ENCODE data around the gene MRC2. TPM values are rescaled to one million over a fixed set of nuclear protein-coding genes. Genes with fewer than 3 reads are reported as not detected.

MRC2 gene
- total RNA-seq, 2 experiments from 2014 or later = 8.1 to 9.0 TPM

DNA sequence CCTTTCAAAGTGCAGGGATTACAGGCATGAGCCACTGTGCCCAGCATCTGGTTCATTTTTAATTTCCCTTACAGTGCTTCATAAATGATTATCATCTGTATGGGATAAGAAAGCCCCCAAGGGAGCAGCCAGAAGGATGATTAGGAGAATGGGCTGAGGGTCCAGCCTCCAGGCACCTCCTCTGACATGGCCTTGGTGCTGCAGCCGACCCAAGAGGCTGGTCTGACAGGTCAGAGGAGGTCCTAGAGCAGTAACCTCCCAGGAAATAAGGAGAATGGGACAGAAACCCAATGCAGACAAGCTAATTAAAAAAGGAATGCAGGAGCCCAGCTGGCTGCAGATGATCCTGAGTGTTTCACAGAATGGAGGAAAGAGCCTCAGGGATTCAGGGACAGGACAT lies 29.0 kb downstream of the MRC2 start:
- POLR2A ChIA-PET = interaction anchor here (0.9 kb wide), 1 partner anchor 9 kb away, joined by 3 read pairs; no protein-coding TSS in a partner anchor
- Mint-ChIP-seq H3K36me3 (ENCODE audit: low read depth) (peaks cover 3% of the 10 kb centered on the region), H3K4me3 (no peak overlapping the region), H3K9me3 (peaks cover 15% of the 10 kb centered on the region), H3K27ac (no peak overlapping the region), H3K27me3 (peaks cover 21% of the 10 kb centered on the region), H3K4me1 (ENCODE audit: low read depth) (peaks cover 22% of the 10 kb centered on the region)
- ATAC-seq = no peak
- CTCF ChIA-PET = no interaction called here
- no peak for TF ChIP-seq CTCF (IDR thresholded peaks at IDR 0.05)
- intact Hi-C loops (cut with micrococcal nuclease) = loop anchor here (10.0 kb wide), 1 partner anchor 68 kb away; no protein-coding TSS in a partner anchor
- DNase-seq = no peak

DNA sequence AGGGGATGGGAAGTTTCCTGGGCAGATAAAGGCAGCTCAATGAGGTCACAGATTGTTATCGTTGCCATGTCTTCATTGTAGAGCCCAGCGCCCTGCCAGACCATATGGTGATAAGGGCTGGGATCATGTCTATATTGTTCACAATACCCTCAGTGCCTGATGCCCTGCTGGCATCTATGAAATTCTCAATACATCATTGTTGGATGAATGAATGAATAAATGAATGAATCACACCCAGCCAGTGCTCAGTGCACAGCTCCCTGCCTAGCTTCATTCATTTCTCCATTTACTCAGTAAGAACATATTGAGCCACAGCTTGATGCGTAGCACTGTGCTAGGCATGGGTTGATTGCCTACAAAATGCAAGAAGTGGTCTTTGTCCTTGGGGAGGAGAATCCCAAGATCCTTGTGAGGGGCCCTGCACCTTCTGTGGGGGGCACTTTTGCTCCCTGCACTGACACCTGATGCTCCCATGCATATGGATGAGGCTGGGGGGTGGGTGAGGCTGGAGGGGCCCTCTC lies 29.7 kb downstream of the MRC2 start:
- H3K9me3 Mint-ChIP-seq = peaks cover 15% of the 10 kb centered on the region
- ChIA-PET CTCF (interaction anchor here (0.6 kb wide), 1 partner anchor 16 kb away, joined by 3 read pairs; no protein-coding TSS in a partner anchor), POLR2A (no interaction called here)
- ATAC-seq = no peak
- peaks cover 16% of the 10 kb centered on the region for H3K4me1 Mint-ChIP-seq (ENCODE audit: low read depth)
- TF ChIP-seq CTCF (IDR thresholded peaks at IDR 0.05) = no peak
- intact Hi-C loops (cut with micrococcal nuclease) = loop anchor here (10.0 kb wide), 1 partner anchor 68 kb away; no protein-coding TSS in a partner anchor
- no peak overlapping the region for H3K27ac Mint-ChIP-seq
- no peak for DNase-seq
- H3K36me3 Mint-ChIP-seq (ENCODE audit: low read depth) = peaks cover 3% of the 10 kb centered on the region
- H3K27me3 Mint-ChIP-seq = peaks cover 15% of the 10 kb centered on the region
- no peak overlapping the region for H3K4me3 Mint-ChIP-seq

GRCh38 chr17:62657690-62658089 lies 30.2 kb downstream of the MRC2 start:
- intact Hi-C loops (cut with micrococcal nuclease) = loop anchor here (10.0 kb wide), 1 partner anchor 67 kb away; no protein-coding TSS in a partner anchor
- DNase-seq = no peak
- Mint-ChIP-seq H3K9me3 (peaks cover 15% of the 10 kb centered on the region), H3K36me3 (ENCODE audit: low read depth) (peaks cover 3% of the 10 kb centered on the region), H3K4me3 (no peak overlapping the region), H3K27ac (no peak overlapping the region), H3K27me3 (peaks cover 15% of the 10 kb centered on the region), H3K4me1 (ENCODE audit: low read depth) (peaks cover 13% of the 10 kb centered on the region)
- POLR2A ChIA-PET = no interaction called here
- CTCF ChIA-PET = no interaction called here
- ATAC-seq = no peak
- TF ChIP-seq CTCF (IDR thresholded peaks at IDR 0.05) = no peak

- DNase-seq (no peak), ATAC-seq (no peak)
- Mint-ChIP-seq H3K4me3 (no peak overlapping the region), H3K27ac (no peak overlapping the region), H3K36me3 (ENCODE audit: low read depth) (peaks cover 3% of the 10 kb centered on the region), H3K27me3 (peaks cover 15% of the 10 kb centered on the region), H3K9me3 (peaks cover 15% of the 10 kb centered on the region), H3K4me1 (ENCODE audit: low read depth) (peaks cover 14% of the 10 kb centered on the region)
- CTCF ChIA-PET = no interaction called here
- intact Hi-C loops (cut with micrococcal nuclease) = loop anchor here (10.0 kb wide), 1 partner anchor 66 kb away; no protein-coding TSS in a partner anchor
- POLR2A ChIA-PET = no interaction called here
- TF ChIP-seq CTCF (IDR thresholded peaks at IDR 0.05) = no peak
These were observed 30.9 kb downstream of the MRC2 start for GRCh38 chr17:62658136-62658920.

DNA sequence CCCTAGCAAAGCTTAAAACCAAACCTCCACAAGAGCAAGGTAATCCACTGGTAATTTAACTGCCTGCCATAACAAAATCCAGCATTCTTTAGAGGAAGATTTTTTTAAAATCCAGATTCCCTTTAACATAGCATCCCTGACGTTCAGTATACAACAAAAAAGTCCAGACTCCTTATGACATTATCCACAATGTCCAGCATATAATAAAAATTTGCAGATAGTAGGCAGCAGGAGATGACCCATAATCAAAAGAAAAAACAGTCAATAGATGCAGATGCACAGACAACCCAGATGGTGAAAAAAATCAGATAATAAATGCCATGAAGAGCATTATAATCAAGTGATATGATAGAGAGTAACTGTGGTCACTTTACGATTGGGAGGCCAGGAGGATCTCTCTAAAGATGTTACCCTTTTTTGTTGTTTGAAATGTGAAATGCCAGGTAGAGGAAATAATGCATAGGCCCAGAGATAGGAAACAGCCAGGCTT lies 33.2 kb downstream of the MRC2 start:
- intact Hi-C loops (cut with micrococcal nuclease) = no loop called here
- CTCF ChIA-PET = interaction anchor here (1.4 kb wide), 1 partner anchor 60 kb away, joined by 3 read pairs; no protein-coding TSS in a partner anchor
- Mint-ChIP-seq H3K27ac (no peak overlapping the region), H3K9me3 (peaks cover 15% of the 10 kb centered on the region), H3K27me3 (peaks cover 12% of the 10 kb centered on the region), H3K4me1 (ENCODE audit: low read depth) (peaks cover 7% of the 10 kb centered on the region), H3K4me3 (no peak overlapping the region), H3K36me3 (ENCODE audit: low read depth) (peaks cover 3% of the 10 kb centered on the region)
- TF ChIP-seq CTCF (IDR thresholded peaks at IDR 0.05) = no peak
- ATAC-seq = no peak
- DNase-seq = no peak
- POLR2A ChIA-PET = no interaction called here
